GM18526 (cell line): Measurements from ENCODE around the gene SULF2.

ENCODE experiments used
- POLR2A ChIP-seq: IDR thresholded peaks from 3 replicates; pipeline ENCODE4 v1.6.1; 2011; ENCODE audit not compliant: insufficient read length; ENCODE audit errors: extremely low read depth

Gene SULF2

DNA sequence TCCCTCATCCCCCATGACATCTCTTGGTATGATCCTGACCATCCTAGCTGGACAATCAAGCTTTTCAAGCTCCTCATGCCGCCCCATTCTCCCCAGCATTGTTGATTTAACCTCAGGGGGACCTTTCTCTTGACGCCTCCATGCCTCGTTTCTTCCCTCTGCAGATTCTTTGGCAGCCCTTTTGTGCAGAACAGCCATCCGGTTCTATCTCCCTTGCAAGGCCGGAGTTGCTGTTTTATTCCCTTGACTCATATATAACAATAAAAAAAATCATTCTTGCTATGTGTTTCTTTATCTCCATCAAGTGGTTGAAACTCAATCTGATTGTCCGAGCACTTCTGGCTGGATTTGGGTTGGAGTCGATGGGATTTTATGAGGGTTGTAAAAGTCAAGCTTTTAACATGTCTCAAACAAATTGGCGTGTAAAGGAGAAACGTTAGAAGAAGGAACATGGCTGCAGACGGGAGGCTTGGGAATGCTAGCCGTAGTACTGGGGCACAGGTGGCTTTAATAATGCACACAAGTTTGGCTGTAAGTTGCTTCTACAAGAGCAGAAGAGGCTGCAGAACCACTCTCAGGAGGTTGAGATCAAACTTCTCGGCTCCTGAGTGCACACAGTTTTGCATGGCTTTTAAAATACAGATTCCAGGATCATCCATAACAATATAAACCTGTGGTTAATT, 3.9 kb upstream of the SULF2 start:
- no peak for TF ChIP-seq POLR2A

- TF ChIP-seq POLR2A = no peak
These were observed 3.4 kb upstream of the SULF2 start for GRCh38 chr20:47788741-47789080.

- no peak for TF ChIP-seq POLR2A
These were observed 1.5 kb upstream of the SULF2 start for GRCh38 chr20:47786765-47787107.

- no peak for TF ChIP-seq POLR2A
These were observed 828 bp upstream of the SULF2 start for GRCh38 chr20:47785854-47786764.

- no peak for TF ChIP-seq POLR2A
These were observed 526 bp downstream of the SULF2 start for GRCh38 chr20:47784599-47785310.

- TF ChIP-seq POLR2A = no peak
These were observed 1.3 kb downstream of the SULF2 start for GRCh38 chr20:47783828-47784598.

GRCh38 chr20:47782920-47783552, 2.2 kb downstream of the SULF2 start:
- TF ChIP-seq POLR2A = no peak

- no peak for TF ChIP-seq POLR2A
These were observed 3.2 kb downstream of the SULF2 start for GRCh38 chr20:47782076-47782475.

DNA sequence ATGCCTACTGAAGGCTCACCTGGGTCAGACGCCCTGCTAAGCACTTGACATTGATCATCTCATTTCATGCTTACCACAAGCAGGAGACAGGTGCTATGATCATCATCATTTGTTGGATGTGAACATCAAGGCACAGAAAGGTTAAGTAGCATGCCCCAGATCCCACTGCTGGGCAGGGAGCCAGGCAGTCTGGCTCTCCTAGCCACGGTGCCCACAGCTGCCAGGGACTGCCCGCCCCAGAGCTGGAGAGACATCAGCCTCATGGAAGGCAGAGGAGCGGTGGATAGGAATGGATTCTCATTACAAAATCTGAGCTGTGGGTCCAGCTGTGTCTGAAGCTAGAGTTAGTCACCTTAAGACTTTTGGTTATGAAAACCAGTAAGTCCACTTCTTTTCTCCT, 3.6 kb downstream of the SULF2 start:
- TF ChIP-seq POLR2A = no peak

DNA sequence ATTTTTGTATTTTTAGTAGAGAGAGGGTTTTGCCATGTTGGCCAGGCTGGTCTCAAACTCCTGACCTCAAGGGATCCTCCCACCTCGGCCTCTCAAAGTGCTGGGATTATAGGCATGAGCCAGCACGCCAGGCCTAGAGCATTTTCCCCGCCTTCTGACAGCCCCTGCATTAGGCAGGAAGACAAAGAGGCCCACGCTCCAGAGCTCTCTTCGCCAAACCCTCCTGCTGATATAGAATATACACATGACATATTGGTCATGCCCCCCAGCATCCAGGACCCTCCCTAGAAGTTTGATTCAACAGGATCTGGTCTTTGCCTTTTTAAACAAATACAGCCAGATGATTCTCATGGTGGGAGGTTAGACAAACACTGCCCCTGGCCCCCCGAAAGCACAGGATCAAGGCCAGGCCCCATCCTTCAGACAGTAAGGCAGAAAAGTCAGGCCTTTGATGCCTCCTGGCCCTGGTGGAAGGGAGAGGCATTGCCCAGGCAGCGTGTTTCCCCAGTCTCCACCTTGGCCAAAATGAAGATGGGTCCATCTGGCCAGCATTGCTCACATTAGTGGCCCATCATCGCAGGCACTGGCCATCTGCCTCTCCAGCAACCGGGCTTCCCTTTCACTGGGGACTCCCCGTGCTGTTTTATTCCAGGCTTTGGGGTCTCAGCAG, 4.4 kb downstream of the SULF2 start:
- TF ChIP-seq POLR2A = no peak

DNA sequence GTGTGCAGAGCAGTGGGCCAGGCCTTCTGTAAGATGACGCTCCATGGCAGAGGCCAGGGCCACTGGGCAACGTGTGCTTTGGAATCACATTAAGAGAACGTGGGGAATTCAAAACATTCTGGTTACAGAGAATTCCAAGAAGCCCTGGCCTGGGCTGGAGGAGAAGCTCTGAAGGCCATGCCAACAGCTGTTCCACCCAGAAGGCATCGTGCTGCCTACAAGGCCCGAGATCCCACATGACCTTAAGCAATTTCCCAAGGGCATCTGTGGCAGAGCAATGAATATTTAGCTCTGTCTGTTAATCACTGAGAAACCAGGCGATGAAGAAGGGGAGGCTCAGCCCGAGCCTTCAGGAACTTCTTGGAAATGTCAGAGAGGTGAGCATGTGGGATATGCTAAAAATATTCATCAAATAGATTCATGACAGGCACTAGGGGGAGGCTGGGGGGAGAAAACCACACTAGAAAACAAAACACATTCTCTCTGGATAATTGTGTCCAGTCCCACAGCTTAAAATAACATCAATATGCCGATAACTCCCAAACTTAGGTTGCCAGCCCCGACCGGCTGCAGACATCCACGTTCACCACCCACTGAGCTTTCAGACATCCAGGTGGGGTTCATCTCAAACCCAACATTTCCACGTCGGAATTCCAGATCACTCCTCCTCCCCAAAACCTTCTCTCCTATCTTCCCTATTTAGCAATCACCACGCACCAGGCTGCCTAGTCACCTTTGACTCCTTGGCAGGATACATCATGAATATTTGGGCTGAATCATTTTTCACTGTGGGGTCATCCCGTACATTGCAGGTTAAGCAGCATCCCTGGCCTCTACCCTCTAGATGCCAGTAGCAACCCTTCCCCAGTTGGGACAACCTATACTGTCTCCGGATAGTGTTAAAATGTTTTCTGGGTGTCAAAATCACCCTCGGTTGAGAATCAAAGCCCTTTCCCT, 6.6 kb downstream of the SULF2 start:
- no peak for TF ChIP-seq POLR2A

DNA sequence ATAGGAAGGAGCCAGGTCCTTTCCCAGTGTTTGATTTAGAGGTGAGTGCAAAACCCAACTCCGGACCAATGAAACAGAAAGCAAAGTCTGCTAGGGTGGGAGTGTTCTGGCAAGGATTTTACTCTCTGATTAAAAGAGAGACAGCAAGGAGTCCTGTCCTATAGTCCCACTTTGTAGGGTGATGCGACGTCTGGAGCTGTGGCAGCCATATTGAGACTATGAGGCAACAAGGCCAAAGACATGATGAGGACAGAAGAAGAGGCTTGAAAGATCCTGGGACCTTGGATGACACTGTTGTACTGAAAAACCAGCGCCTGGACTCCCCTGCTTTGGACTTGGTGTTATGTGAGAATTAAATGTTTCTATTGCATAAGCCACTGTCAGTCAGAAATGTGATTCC, 8.1 kb downstream of the SULF2 start:
- TF ChIP-seq POLR2A = no peak

GRCh38 chr20:47776639-47777038, 8.6 kb downstream of the SULF2 start:
- no peak for TF ChIP-seq POLR2A
